Measurements from ENCODE around the gene PLK1. TPM values are rescaled to one million over a fixed set of nuclear protein-coding genes. Genes with fewer than 3 reads are reported as not detected.
"Not testable (repeated sequence)": the region's sequence is repeated elsewhere in the genome, so short reads cannot be mapped to it uniquely, and the experiment has no call there.

PLK1 gene
- total and polyA plus RNA-seq, 2 of the 13 experiments (the other 11 are each of a cell fraction or from before 2014, with no cell fraction given) = 71.5 to 76.3 TPM

DNA sequence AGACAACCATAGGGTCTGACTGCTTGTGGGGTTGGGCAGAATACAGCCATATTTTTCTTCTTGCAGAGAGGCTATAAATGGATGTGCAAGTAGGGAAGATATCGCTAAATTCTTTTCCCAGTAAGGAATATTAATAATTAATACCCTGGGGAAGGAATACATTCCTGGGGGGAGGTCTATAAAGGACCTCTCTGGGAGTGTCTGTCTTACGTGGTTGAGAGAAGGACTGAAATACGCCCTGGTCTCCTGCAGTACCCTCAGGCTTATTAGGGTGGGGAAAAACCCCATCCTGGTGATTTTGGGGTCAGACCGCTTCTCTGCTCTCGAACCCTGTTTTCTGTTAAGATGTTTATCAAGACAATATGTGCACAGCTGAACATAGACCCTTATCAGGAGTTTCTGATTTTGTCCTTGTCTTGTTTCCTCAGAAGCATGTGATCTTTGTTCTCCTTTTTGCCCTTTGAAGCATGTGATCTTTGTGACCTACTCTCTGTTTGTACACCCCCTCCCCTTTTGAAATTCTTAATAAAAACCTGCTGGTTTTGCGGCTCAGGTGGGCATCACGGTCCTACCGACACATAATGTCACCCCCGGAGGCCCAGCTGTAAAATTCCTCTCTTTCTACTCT is 44.0 kb downstream of the PLK1 start (continued):
- TF ChIP-seq, protein P1, sequence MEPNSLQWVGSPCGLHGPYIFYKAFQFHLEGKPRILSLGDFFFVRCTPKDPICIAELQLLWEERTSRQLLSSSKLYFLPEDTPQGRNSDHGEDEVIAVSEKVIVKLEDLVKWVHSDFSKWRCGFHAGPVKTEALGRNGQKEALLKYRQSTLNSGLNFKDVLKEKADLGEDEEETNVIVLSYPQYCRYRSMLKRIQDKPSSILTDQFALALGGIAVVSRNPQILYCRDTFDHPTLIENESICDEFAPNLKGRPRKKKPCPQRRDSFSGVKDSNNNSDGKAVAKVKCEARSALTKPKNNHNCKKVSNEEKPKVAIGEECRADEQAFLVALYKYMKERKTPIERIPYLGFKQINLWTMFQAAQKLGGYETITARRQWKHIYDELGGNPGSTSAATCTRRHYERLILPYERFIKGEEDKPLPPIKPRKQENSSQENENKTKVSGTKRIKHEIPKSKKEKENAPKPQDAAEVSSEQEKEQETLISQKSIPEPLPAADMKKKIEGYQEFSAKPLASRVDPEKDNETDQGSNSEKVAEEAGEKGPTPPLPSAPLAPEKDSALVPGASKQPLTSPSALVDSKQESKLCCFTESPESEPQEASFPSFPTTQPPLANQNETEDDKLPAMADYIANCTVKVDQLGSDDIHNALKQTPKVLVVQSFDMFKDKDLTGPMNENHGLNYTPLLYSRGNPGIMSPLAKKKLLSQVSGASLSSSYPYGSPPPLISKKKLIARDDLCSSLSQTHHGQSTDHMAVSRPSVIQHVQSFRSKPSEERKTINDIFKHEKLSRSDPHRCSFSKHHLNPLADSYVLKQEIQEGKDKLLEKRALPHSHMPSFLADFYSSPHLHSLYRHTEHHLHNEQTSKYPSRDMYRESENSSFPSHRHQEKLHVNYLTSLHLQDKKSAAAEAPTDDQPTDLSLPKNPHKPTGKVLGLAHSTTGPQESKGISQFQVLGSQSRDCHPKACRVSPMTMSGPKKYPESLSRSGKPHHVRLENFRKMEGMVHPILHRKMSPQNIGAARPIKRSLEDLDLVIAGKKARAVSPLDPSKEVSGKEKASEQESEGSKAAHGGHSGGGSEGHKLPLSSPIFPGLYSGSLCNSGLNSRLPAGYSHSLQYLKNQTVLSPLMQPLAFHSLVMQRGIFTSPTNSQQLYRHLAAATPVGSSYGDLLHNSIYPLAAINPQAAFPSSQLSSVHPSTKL (CRISPR knock-in tag; IDR thresholded peaks at IDR 0.05) = peak; percentile 66
- peak; percentile 33 for TF ChIP-seq ZEB1 (IDR thresholded peaks at IDR 0.05; ENCODE audit: insufficient replicate concordance, low read depth)
- TF ChIP-seq TCF7 (IDR thresholded peaks at IDR 0.05; ENCODE audit: low read depth) = peak; percentile 68
- TF ChIP-seq, protein P2, sequence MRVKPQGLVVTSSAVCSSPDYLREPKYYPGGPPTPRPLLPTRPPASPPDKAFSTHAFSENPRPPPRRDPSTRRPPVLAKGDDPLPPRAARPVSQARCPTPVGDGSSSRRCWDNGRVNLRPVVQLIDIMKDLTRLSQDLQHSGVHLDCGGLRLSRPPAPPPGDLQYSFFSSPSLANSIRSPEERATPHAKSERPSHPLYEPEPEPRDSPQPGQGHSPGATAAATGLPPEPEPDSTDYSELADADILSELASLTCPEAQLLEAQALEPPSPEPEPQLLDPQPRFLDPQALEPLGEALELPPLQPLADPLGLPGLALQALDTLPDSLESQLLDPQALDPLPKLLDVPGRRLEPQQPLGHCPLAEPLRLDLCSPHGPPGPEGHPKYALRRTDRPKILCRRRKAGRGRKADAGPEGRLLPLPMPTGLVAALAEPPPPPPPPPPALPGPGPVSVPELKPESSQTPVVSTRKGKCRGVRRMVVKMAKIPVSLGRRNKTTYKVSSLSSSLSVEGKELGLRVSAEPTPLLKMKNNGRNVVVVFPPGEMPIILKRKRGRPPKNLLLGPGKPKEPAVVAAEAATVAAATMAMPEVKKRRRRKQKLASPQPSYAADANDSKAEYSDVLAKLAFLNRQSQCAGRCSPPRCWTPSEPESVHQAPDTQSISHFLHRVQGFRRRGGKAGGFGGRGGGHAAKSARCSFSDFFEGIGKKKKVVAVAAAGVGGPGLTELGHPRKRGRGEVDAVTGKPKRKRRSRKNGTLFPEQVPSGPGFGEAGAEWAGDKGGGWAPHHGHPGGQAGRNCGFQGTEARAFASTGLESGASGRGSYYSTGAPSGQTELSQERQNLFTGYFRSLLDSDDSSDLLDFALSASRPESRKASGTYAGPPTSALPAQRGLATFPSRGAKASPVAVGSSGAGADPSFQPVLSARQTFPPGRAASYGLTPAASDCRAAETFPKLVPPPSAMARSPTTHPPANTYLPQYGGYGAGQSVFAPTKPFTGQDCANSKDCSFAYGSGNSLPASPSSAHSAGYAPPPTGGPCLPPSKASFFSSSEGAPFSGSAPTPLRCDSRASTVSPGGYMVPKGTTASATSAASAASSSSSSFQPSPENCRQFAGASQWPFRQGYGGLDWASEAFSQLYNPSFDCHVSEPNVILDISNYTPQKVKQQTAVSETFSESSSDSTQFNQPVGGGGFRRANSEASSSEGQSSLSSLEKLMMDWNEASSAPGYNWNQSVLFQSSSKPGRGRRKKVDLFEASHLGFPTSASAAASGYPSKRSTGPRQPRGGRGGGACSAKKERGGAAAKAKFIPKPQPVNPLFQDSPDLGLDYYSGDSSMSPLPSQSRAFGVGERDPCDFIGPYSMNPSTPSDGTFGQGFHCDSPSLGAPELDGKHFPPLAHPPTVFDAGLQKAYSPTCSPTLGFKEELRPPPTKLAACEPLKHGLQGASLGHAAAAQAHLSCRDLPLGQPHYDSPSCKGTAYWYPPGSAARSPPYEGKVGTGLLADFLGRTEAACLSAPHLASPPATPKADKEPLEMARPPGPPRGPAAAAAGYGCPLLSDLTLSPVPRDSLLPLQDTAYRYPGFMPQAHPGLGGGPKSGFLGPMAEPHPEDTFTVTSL (CRISPR knock-in tag; IDR thresholded peaks at IDR 0.05; ENCODE audit: borderline replicate concordance) = peak; percentile 53; the same call in 1 of the 2 replicates
- TF ChIP-seq NR2F2 (IDR thresholded peaks at IDR 0.05; ENCODE audit: borderline replicate concordance, low read depth) = peak; percentile 64; the same call in 1 of the 2 replicates
- TF ChIP-seq THAP11 (CRISPR knock-in tag; IDR thresholded peaks at IDR 0.05) = 0 out of 2 replicates have a peak, but pooled peaks have one; percentile 14
- peak; percentile 70 for TF ChIP-seq NR2F6 (IDR thresholded peaks at IDR 0.05)
- TF ChIP-seq NR2F6 (CRISPR knock-in tag; IDR thresholded peaks at IDR 0.05) = peak; percentile 47; the same call in 1 of the 2 replicates
- TF ChIP-seq, protein P3, sequence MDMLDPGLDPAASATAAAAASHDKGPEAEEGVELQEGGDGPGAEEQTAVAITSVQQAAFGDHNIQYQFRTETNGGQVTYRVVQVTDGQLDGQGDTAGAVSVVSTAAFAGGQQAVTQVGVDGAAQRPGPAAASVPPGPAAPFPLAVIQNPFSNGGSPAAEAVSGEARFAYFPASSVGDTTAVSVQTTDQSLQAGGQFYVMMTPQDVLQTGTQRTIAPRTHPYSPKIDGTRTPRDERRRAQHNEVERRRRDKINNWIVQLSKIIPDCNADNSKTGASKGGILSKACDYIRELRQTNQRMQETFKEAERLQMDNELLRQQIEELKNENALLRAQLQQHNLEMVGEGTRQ (IDR thresholded peaks at IDR 0.05; ENCODE audit: low read depth, low read length) = not testable (repeated sequence)
- TF ChIP-seq, protein P3 (CRISPR knock-in tag; IDR thresholded peaks at IDR 0.05; ENCODE audit: borderline replicate concordance) = 0 out of 2 replicates have a peak, but pooled peaks have one; percentile 33
- TF ChIP-seq MEF2D (CRISPR knock-in tag; IDR thresholded peaks at IDR 0.05) = 0 out of 2 replicates have a peak, but pooled peaks have one; percentile 65
- TF ChIP-seq SAP130 (CRISPR knock-in tag; IDR thresholded peaks at IDR 0.05; ENCODE audit: low read depth) = peak; percentile 35; the same call in 1 of the 2 replicates
- not testable (repeated sequence) for TF ChIP-seq NONO (IDR thresholded peaks at IDR 0.05)
- peak; percentile 30; the same call in 1 of the 2 replicates for TF ChIP-seq NONO (CRISPR knock-in tag; conservative IDR thresholded peaks at IDR 0.05)
- TF ChIP-seq GATAD2A (CRISPR knock-in tag; IDR thresholded peaks at IDR 0.05) = peak; percentile 50; the same call in 1 of the 2 replicates
- TF ChIP-seq HNF4A (CRISPR knock-in tag; IDR thresholded peaks at IDR 0.05) = peak; percentile 83
- peak; percentile 60; the same call in 1 of the 2 replicates for TF ChIP-seq NCOA2 (CRISPR knock-in tag; IDR thresholded peaks at IDR 0.05)
- TF ChIP-seq ZMYM4 (CRISPR knock-in tag; IDR thresholded peaks at IDR 0.05) = peak; percentile 44; the same call in 1 of the 2 replicates
- TF ChIP-seq BCL6 (CRISPR knock-in tag; IDR thresholded peaks at IDR 0.05) = peak; percentile 47; the same call in 1 of the 2 replicates

Data from HepG2 (cell line).